SK-N-SH (cell line): ENCODE results near the gene KDM4C.

Source experiments
- CTCF ChIP-seq: fragments of 200-600 bp; sonication (generic); IDR thresholded peaks from 2 replicates; pipeline ENCODE4 v1.6.1; 2017; ENCODE audit warnings: antibody characterized with exemption, mild to moderate bottlenecking, moderate library complexity
- YY1 ChIP-seq: IDR thresholded peaks from 2 replicates; pipeline ENCODE4 v1.4.0; 2012; ENCODE audit warnings: low read depth, mild to moderate bottlenecking

GRCh38 chr9:6943293-6943692, 185.5 kb downstream of the KDM4C start:
- no peak for TF ChIP-seq YY1
- no peak for TF ChIP-seq CTCF
